SK-N-SH treated with all-trans-retinoic acid at 6 μM for 48 hours (cell line): ENCODE measurements around the gene PEPD.

Experiments used
- ATAC-seq: fragments of 200-7000 bp; cut with Tn5 transposase; 3 replicates; pipeline ENCODE4 v1.9.1; 2020; ENCODE audit warnings: mild to moderate bottlenecking, moderate library complexity
- ARNTL ChIP-seq: fragments of 450-650 bp; formaldehyde crosslinking; IDR thresholded peaks from 2 replicates; pipeline ENCODE4 v1.5.0; 2020; ENCODE audit warnings: low read depth, mild to moderate bottlenecking, moderate library complexity, borderline replicate concordance
- BACH2 ChIP-seq: fragments of 250-450 bp; sonication (Bioruptor Pico); IDR thresholded peaks from 2 replicates; pipeline ENCODE4 v1.9.0; 2021; ENCODE audit warnings: mild to moderate bottlenecking, borderline replicate concordance
- CSDC2 ChIP-seq: fragments of 250-450 bp; sonication (Bioruptor Pico); IDR thresholded peaks from 2 replicates; pipeline ENCODE4 v1.5.0; 2020; ENCODE audit warnings: mild to moderate bottlenecking, moderate library complexity
- CSRNP3 ChIP-seq: fragments of 250-450 bp; sonication (Bioruptor Pico); IDR thresholded peaks from 2 replicates; pipeline ENCODE4 v1.5.1; 2021; ENCODE audit warnings: mild to moderate bottlenecking, moderate library complexity
- ESRRG ChIP-seq: fragments of 250-450 bp; sonication (Bioruptor Pico); IDR thresholded peaks from 2 replicates; pipeline ENCODE4 v1.6.1; 2021; ENCODE audit warnings: mild to moderate bottlenecking
- GLIS3 ChIP-seq: fragments of 250-450 bp; sonication (Bioruptor Pico); IDR thresholded peaks from 2 replicates; pipeline ENCODE4 v1.5.0; 2020; ENCODE audit warnings: mild to moderate bottlenecking, moderate library complexity
- ISL1 ChIP-seq: fragments of 250-450 bp; sonication (Bioruptor Pico); IDR thresholded peaks from 2 replicates; pipeline ENCODE4 v2.1.2; 2022; ENCODE audit warnings: mild to moderate bottlenecking, moderate library complexity
- POU6F1 ChIP-seq: fragments of 250-450 bp; sonication (Bioruptor Pico); IDR thresholded peaks from 2 replicates; pipeline ENCODE4 v1.8.0; 2021; ENCODE audit warnings: low read depth, mild to moderate bottlenecking, moderate library complexity, borderline replicate concordance
- PPARA ChIP-seq: fragments of 250-450 bp; sonication (Bioruptor Pico); IDR thresholded peaks from 2 replicates; pipeline ENCODE4 v1.5.0; 2020; ENCODE audit warnings: mild to moderate bottlenecking, borderline replicate concordance
- RARB ChIP-seq: fragments of 250-450 bp; sonication (Bioruptor Pico); IDR thresholded peaks from 2 replicates; pipeline ENCODE4 v1.8.0; 2021; ENCODE audit warnings: mild to moderate bottlenecking, moderate library complexity
- SNAI2 ChIP-seq: fragments of 250-450 bp; sonication (Bioruptor Pico); IDR thresholded peaks from 2 replicates; pipeline ENCODE4 v1.5.0; 2020; ENCODE audit warnings: mild to moderate bottlenecking, moderate library complexity
- TCF4 ChIP-seq: fragments of 250-450 bp; sonication (Bioruptor Pico); IDR thresholded peaks from 2 replicates; pipeline ENCODE4 v1.8.0; 2021; ENCODE audit warnings: mild to moderate bottlenecking, moderate library complexity, borderline replicate concordance
- TOX ChIP-seq: fragments of 250-450 bp; sonication (Bioruptor Pico); IDR thresholded peaks from 2 replicates; pipeline ENCODE4 v1.8.0; 2021; ENCODE audit warnings: mild to moderate bottlenecking, moderate library complexity, borderline replicate concordance
- TSHZ2 ChIP-seq: fragments of 250-450 bp; sonication (Bioruptor Pico); IDR thresholded peaks from 2 replicates; pipeline ENCODE4 v1.5.0; 2020; ENCODE audit warnings: mild to moderate bottlenecking, moderate library complexity
- ZC3H10 ChIP-seq: fragments of 250-450 bp; sonication (Bioruptor Pico); IDR thresholded peaks from 2 replicates; pipeline ENCODE4 v1.5.1; 2021; ENCODE audit warnings: mild to moderate bottlenecking, moderate library complexity
- ZFP3 ChIP-seq: fragments of 250-450 bp; sonication (Bioruptor Pico); IDR thresholded peaks from 2 replicates; pipeline ENCODE4 v1.5.0; 2020; ENCODE audit warnings: mild to moderate bottlenecking, moderate library complexity
- ZFP30 ChIP-seq: fragments of 450-650 bp; formaldehyde crosslinking; IDR thresholded peaks from 2 replicates; pipeline ENCODE4 v1.5.0; 2022; ENCODE audit warnings: mild to moderate bottlenecking, moderate library complexity
- ZNF565 ChIP-seq: fragments of 450-650 bp; formaldehyde crosslinking; conservative IDR thresholded peaks from 2 replicates; pipeline ENCODE4 v1.5.0; 2020; ENCODE audit warnings: low read depth, mild to moderate bottlenecking, moderate library complexity
- ZNF8 ChIP-seq: fragments of 450-650 bp; formaldehyde crosslinking; IDR thresholded peaks from 2 replicates; pipeline ENCODE4 v1.5.0; 2020; ENCODE audit warnings: mild to moderate bottlenecking, moderate library complexity
- TF ChIP-seq, protein P1 (sequence below): fragments of 250-450 bp; sonication (Bioruptor Pico); IDR thresholded peaks from 2 replicates; pipeline ENCODE4 v1.5.1; 2020; ENCODE audit warnings: low read depth, mild to moderate bottlenecking, moderate library complexity
- TF ChIP-seq, protein P2 (sequence below): fragments of 250-450 bp; sonication (Bioruptor Pico); IDR thresholded peaks from 2 replicates; pipeline ENCODE4 v1.8.0; 2020; ENCODE audit warnings: mild to moderate bottlenecking, moderate library complexity, borderline replicate concordance

Gene PEPD

GRCh38 chr19:33394006-33394722 lies 127.4 kb downstream of the PEPD start:
- TF ChIP-seq POU6F1 (no peak), TSHZ2 (no peak), TOX (CRISPR knock-in tag) (no peak), ZFP30 (CRISPR knock-in tag) (no peak), RARB (no peak), ISL1 (CRISPR knock-in tag) (no peak), GLIS3 (CRISPR knock-in tag) (no peak), ZFP3 (no peak), PPARA (CRISPR knock-in tag) (no peak), SNAI2 (CRISPR knock-in tag) (no peak), ZC3H10 (no peak), BACH2 (CRISPR knock-in tag) (no peak), ZNF565 (CRISPR knock-in tag) (no peak), ESRRG (CRISPR knock-in tag) (no peak), ZNF8 (CRISPR knock-in tag) (no peak), TCF4 (CRISPR knock-in tag) (no peak), CSDC2 (no peak), CSRNP3 (CRISPR knock-in tag) (no peak)
- TF ChIP-seq, protein P1, sequence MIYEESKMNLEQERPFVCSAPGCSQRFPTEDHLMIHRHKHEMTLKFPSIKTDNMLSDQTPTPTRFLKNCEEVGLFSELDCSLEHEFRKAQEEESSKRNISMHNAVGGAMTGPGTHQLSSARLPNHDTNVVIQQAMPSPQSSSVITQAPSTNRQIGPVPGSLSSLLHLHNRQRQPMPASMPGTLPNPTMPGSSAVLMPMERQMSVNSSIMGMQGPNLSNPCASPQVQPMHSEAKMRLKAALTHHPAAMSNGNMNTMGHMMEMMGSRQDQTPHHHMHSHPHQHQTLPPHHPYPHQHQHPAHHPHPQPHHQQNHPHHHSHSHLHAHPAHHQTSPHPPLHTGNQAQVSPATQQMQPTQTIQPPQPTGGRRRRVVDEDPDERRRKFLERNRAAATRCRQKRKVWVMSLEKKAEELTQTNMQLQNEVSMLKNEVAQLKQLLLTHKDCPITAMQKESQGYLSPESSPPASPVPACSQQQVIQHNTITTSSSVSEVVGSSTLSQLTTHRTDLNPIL (CRISPR knock-in tag), result no peak
- TF ChIP-seq, protein P2, sequence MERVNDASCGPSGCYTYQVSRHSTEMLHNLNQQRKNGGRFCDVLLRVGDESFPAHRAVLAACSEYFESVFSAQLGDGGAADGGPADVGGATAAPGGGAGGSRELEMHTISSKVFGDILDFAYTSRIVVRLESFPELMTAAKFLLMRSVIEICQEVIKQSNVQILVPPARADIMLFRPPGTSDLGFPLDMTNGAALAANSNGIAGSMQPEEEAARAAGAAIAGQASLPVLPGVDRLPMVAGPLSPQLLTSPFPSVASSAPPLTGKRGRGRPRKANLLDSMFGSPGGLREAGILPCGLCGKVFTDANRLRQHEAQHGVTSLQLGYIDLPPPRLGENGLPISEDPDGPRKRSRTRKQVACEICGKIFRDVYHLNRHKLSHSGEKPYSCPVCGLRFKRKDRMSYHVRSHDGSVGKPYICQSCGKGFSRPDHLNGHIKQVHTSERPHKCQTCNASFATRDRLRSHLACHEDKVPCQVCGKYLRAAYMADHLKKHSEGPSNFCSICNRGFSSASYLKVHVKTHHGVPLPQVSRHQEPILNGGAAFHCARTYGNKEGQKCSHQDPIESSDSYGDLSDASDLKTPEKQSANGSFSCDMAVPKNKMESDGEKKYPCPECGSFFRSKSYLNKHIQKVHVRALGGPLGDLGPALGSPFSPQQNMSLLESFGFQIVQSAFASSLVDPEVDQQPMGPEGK (CRISPR knock-in tag), result no peak
- no peak for ATAC-seq

GRCh38 chr19:33393286-33394005 lies 128.1 kb downstream of the PEPD start:
- TF ChIP-seq GLIS3 (CRISPR knock-in tag) (no peak), ARNTL (CRISPR knock-in tag) (no peak), ZNF565 (CRISPR knock-in tag) (no peak), ZC3H10 (no peak), ISL1 (CRISPR knock-in tag) (no peak)
- no peak for ATAC-seq
